HL-60 (cell line): ENCODE data around the gene SMAD6.

Experiments used
- CTCF ChIP-seq: IDR thresholded peaks from one replicate; pipeline ENCODE4 v1.5.1; 2011; ENCODE audit warnings: low read length, control low read depth, inconsistent platforms; ENCODE audit not compliant: insufficient read depth
- POLR2AphosphoS5 ChIP-seq: IDR thresholded peaks from 2 replicates; pipeline ENCODE4 v1.6.1; 2012; ENCODE audit warnings: low read depth
- REST ChIP-seq: IDR thresholded peaks from 2 replicates; pipeline ENCODE4 v1.6.1; 2012; ENCODE audit warnings: low read depth; ENCODE audit not compliant: insufficient replicate concordance

GRCh38 chr15:66661432-66662096, 40.5 kb upstream of the SMAD6 start:
- no peak for TF ChIP-seq CTCF
- no peak for TF ChIP-seq POLR2AphosphoS5
- no peak for TF ChIP-seq REST
